Measurements from ENCODE around the gene EFNB2.

GRCh38 chr13:106493533-106494220 is 41.8 kb downstream of the EFNB2 start:
- no peak for TF ChIP-seq POLR2AphosphoS5 (IDR thresholded peaks at IDR 0.05; ENCODE audit: low read depth, low read length)
- TF ChIP-seq, protein P1, sequence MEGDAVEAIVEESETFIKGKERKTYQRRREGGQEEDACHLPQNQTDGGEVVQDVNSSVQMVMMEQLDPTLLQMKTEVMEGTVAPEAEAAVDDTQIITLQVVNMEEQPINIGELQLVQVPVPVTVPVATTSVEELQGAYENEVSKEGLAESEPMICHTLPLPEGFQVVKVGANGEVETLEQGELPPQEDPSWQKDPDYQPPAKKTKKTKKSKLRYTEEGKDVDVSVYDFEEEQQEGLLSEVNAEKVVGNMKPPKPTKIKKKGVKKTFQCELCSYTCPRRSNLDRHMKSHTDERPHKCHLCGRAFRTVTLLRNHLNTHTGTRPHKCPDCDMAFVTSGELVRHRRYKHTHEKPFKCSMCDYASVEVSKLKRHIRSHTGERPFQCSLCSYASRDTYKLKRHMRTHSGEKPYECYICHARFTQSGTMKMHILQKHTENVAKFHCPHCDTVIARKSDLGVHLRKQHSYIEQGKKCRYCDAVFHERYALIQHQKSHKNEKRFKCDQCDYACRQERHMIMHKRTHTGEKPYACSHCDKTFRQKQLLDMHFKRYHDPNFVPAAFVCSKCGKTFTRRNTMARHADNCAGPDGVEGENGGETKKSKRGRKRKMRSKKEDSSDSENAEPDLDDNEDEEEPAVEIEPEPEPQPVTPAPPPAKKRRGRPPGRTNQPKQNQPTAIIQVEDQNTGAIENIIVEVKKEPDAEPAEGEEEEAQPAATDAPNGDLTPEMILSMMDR (IDR thresholded peaks at IDR 0.05; ENCODE audit: control extremely low read depth in 1 of 3, insufficient read depth in 1 of 3, low read depth in 1 of 3, low read length in 3 of 3): no peak
- TF ChIP-seq RXRA (IDR thresholded peaks at IDR 0.05; ENCODE audit: insufficient read depth, low read depth, low read length): no peak
- no peak for TF ChIP-seq NANOG (IDR thresholded peaks at IDR 0.05; ENCODE audit: insufficient read depth, low read depth, low read length, poor library complexity, severe bottlenecking)
- TF ChIP-seq EZH2 (IDR thresholded peaks at IDR 0.05; ENCODE audit: low read depth, low read length, severe bottlenecking): no peak
- TF ChIP-seq JUND (IDR thresholded peaks at IDR 0.05; ENCODE audit: low read length): no peak
- TF ChIP-seq, protein P2, sequence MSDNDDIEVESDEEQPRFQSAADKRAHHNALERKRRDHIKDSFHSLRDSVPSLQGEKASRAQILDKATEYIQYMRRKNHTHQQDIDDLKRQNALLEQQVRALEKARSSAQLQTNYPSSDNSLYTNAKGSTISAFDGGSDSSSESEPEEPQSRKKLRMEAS (IDR thresholded peaks at IDR 0.05): no peak
- no peak for TF ChIP-seq POLR2A (IDR thresholded peaks at IDR 0.05; ENCODE audit: control extremely low read depth in 1 of 2, low read depth in 2 of 2, low read length in 2 of 2)

All from H1 (cell line).